HepG2 (cell line): ENCODE data around the gene TYMP. TPM values are rescaled to one million over a fixed set of nuclear protein-coding genes. Genes with fewer than 3 reads are reported as not detected.

Source experiments
- ATAC-seq: fragments of 200-7000 bp; cut with Tn5 transposase; 3 replicates; pipeline ENCODE4 v1.9.1; 2020; ENCODE audit warnings: mild to moderate bottlenecking, moderate library complexity
- BruUV-seq: library from RNA; stranded (reverse); fragments of 400-500 nt; replicated peaks from 2 replicates; lab custom pipeline; 2021; lab: Mats Ljungman, UMichigan
- CTCF ChIA-PET: fragments of 300-600 bp; formaldehyde crosslinking; extraction: SDS; loops from one replicate; lab custom pipeline; 2021; ENCODE audit warnings: low total read pairs, inconsistent platforms, low intra/inter-chr PET ratio; lab: Yijun Ruan, JAX
- POLR2A ChIA-PET: fragments of 350-600 bp; sonication (Branson Sonifier 250); formaldehyde crosslinking; loops from one replicate; lab custom pipeline; 2020; ENCODE audit warnings: antibody characterized with exemption, inconsistent platforms; lab: Yijun Ruan, JAX
- DNase-seq: peaks from one replicate; pipeline ENCODE4 v3.0.0-alpha.2; 2015; ENCODE audit warnings: low spot score
- FAIRE-seq: peaks from 3 replicates; lab custom pipeline; 2011; peaks lifted over from hg19 to GRCh38; lab: Jason Lieb, UNC
- H2AFZ ChIP-seq: one replicate; pipeline ENCODE4 v1.6.1; 2011; ENCODE audit warnings: low read length, inconsistent platforms
- H3K27ac ChIP-seq: fragments of 300-600 bp; 3 replicates; pipeline ENCODE4 v1.8.0; 2011; ENCODE audit warnings: mixed run types, mild to moderate bottlenecking, mixed read lengths, low read length, inconsistent platforms; ENCODE audit not compliant: insufficient read depth; ENCODE audit errors: extremely low read length
- H3K27me3 ChIP-seq, 2 experiments: fragments of 200-600 bp in 1 of 2; 2 replicates in 1 of 2; 3 replicates in 1 of 2; pipeline versions ENCODE4 v1.6.0 to v1.8.0; 2011; ENCODE audit warnings: low read length in 2 of 2, mild to moderate bottlenecking in 2 of 2, moderate library complexity in 2 of 2, inconsistent platforms in 1 of 2; ENCODE audit not compliant: insufficient read depth in 2 of 2, control insufficient read depth in 1 of 2
- H3K36me3 ChIP-seq, 2 experiments: fragments of 200-600 bp in 1 of 2; replicated peaks in 1 of 2; 2 replicates in 1 of 2; 3 replicates in 1 of 2; pipeline versions ENCODE4 v1.5.1 to v1.8.0; 2011; ENCODE audit warnings: low read length in 2 of 2, inconsistent platforms in 1 of 2; ENCODE audit not compliant: insufficient read depth in 2 of 2, control insufficient read depth in 1 of 2
- H3K4me1 ChIP-seq: 2 replicates; pipeline ENCODE4 v1.5.1; 2012; ENCODE audit warnings: low read length, inconsistent platforms; ENCODE audit not compliant: insufficient read depth
- H3K4me2 ChIP-seq: 2 replicates; pipeline ENCODE4 v1.6.0; 2011; ENCODE audit warnings: low read depth, low read length, inconsistent platforms
- H3K4me3 ChIP-seq, 3 experiments: fragments of 200-600 bp in 1 of 3; sonication (generic), shearing (Covaris generic) in 1 of 3; replicated peaks in 1 of 3; 2 replicates each; pipeline ENCODE4 v1.5.1; 2011 to 2016; ENCODE audit warnings: low read length in 3 of 3, inconsistent platforms in 2 of 3, low read depth in 2 of 3, mild to moderate bottlenecking in 2 of 3, control low read depth in 1 of 3, mixed read lengths in 1 of 3; ENCODE audit not compliant: insufficient read depth in 1 of 3
- H3K79me2 ChIP-seq: one replicate; pipeline ENCODE4 v1.6.1; 2011; ENCODE audit warnings: low read length, inconsistent platforms; ENCODE audit not compliant: insufficient read depth
- H3K9ac ChIP-seq: 2 replicates; pipeline ENCODE4 v1.6.0; 2011; ENCODE audit warnings: mild to moderate bottlenecking, low read depth, low read length, inconsistent platforms; ENCODE audit not compliant: insufficient read depth
- H3K9me3 ChIP-seq: 2 replicates; pipeline ENCODE4 v1.5.1; 2012; ENCODE audit warnings: mild to moderate bottlenecking, low read length
- H4K20me1 ChIP-seq: 2 replicates; pipeline ENCODE4 v1.6.0; 2011; ENCODE audit warnings: inconsistent platforms, mild to moderate bottlenecking, low read length, moderate library complexity; ENCODE audit not compliant: insufficient read depth
- BRD4 ChIP-seq: sonication (generic); formaldehyde crosslinking; IDR thresholded peaks from 2 replicates; pipeline ENCODE4 v1.4.0; 2020; ENCODE audit warnings: missing genetic modification reagents
- GLI4 ChIP-seq: sonication (generic); formaldehyde crosslinking; IDR thresholded peaks from 2 replicates; pipeline ENCODE4 v1.5.1; 2020; ENCODE audit warnings: missing genetic modification reagents, mild to moderate bottlenecking, moderate library complexity, borderline replicate concordance
- HDAC1 ChIP-seq: sonication (generic); formaldehyde crosslinking; IDR thresholded peaks from 2 replicates; pipeline ENCODE4 v1.5.1; 2020; ENCODE audit warnings: mild to moderate bottlenecking, missing genetic modification reagents
- HNF1B ChIP-seq: sonication (generic); formaldehyde crosslinking; IDR thresholded peaks from 2 replicates; pipeline ENCODE4 v1.5.1; 2020; ENCODE audit warnings: mild to moderate bottlenecking, moderate library complexity, missing genetic modification reagents
- NR2F1 ChIP-seq, 2 experiments: fragments of 450-650 bp in 1 of 2; formaldehyde crosslinking in 1 of 2; IDR thresholded peaks; 2 replicates each; pipeline versions ENCODE4 v1.5.0 to v1.6.1; 2016 to 2020; ENCODE audit warnings: mild to moderate bottlenecking in 1 of 2, missing compliant biosample characterization in 1 of 2, missing genetic modification reagents in 1 of 2, moderate library complexity in 1 of 2
- ZNF512 ChIP-seq: sonication (generic); formaldehyde crosslinking; IDR thresholded peaks from 2 replicates; pipeline ENCODE4 v1.4.0; 2020; ENCODE audit warnings: mild to moderate bottlenecking, missing genetic modification reagents
- ZNF556 ChIP-seq: sonication (generic); formaldehyde crosslinking; IDR thresholded peaks from 2 replicates; pipeline ENCODE4 v1.4.0; 2020; ENCODE audit warnings: mild to moderate bottlenecking, missing genetic modification reagents, borderline replicate concordance
- ZNF614 ChIP-seq: IDR thresholded peaks from 2 replicates; pipeline ENCODE4 v1.6.1; 2018; ENCODE audit warnings: missing biosample characterization, missing genetic modification reagents, inconsistent platforms, borderline replicate concordance
- WGBS: methylation state at CpG from one replicate; pipeline ENCODE4 v1.1.6; 2017; ENCODE audit warnings: low lambda C conversion rate; 5-methylcytosine and 5-hydroxymethylcytosine counted together
- in situ Hi-C: cut with HindIII; loops from 2 replicates; pipeline ENCODE4 v1.10.0; 2017; ENCODE audit warnings: low pct_unique_long_range_greater_than_20kb; ENCODE audit not compliant: extremely low pct_ligation_motif_present
- intact Hi-C: fragments of 100-400 bp; cut with micrococcal nuclease; formaldehyde crosslinking; loops from one replicate; pipeline ENCODE4 v1.10.0; 2022; ENCODE audit not compliant: unreplicated experiment
- polyA plus RNA-seq, 8 experiments: library from polyadenylated mRNA; depleted of rRNA in 3 of 8; stranded (reverse) in 7 of 8; unstranded in 1 of 8; fragments of >200 nt; fragmentation: Illumina TruSeq in 4 of 8; extraction: Trizol in 4 of 8; gene quantifications; 2 replicates each; pipeline versions ENCODE4 v1.2.1 to v1.2.3, GENCODE V29; 2011 to 2016; ENCODE audit warnings: low read depth in 4 of 8, missing spikeins in 1 of 8, mixed read lengths in 1 of 8; ENCODE audit not compliant: insufficient read depth in 1 of 8
- total RNA-seq, 5 experiments: library from RNA; depleted of rRNA; stranded (reverse); fragments of >200 nt; fragmentation: Illumina TruSeq; extraction: Trizol; gene quantifications; 2 replicates each; pipeline ENCODE4 v1.2.3, GENCODE V29; 2016; ENCODE audit warnings: low read depth in 1 of 5
- TF ChIP-seq, protein P1 (sequence below): sonication (generic); formaldehyde crosslinking; IDR thresholded peaks from 2 replicates; pipeline ENCODE4 v1.4.0; 2020; ENCODE audit warnings: missing genetic modification reagents, borderline replicate concordance
- TF ChIP-seq, protein P2 (sequence below): sonication (generic); formaldehyde crosslinking; IDR thresholded peaks from 2 replicates; pipeline ENCODE4 v1.9.0; 2022; ENCODE audit warnings: missing genetic modification reagents, mild to moderate bottlenecking, borderline replicate concordance
- TF ChIP-seq, protein P3 (sequence below): sonication (generic); formaldehyde crosslinking; IDR thresholded peaks from 2 replicates; pipeline ENCODE4 v1.5.1; 2020; ENCODE audit warnings: mild to moderate bottlenecking, missing genetic modification reagents, moderate library complexity

Gene TYMP
- total and polyA plus RNA-seq, 2 of the 13 experiments (the other 11 are each of a cell fraction or from before 2014, with no cell fraction given), result 3.9 to 4.3 TPM

DNA sequence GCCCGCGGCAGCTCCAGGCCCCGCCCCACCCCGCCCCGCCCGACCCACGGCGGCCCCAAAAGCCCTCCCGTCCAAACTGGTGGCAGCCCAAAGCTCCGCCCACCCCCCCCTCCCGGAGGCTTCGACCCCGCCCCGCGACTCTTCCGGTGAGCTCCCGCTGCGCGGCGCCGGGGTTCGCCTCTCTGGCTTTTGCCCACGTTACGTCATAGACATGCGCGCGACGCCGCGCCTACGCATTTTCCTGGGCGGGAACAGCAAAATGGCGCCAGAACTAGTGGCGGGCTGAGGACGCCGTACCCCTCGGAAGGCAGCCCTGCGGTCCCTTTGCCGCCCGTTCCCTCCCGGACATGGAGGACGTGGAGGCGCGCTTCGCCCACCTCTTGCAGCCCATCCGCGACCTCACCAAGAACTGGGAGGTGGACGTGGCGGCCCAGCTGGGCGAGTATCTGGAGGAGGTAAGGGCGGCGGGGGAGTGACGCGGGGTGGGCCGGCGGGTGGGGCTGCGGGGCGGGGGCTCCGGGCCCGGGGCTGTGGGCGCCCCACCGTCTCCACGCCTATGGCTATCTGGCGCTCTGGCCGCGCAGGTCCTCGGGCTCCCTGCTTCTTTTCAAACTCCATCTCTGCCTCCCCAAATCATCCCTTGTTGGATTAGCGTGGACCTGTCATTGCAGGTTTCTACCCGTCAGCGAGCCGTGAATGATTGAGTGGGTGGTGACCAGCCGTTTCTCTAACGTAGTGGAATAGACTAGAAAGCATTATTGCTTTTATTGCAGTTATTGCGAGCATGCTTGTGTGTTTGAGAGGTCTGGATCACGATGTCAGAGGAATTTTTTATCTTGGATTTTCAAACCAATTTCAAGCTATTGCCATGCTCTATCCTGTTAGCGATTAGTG is 21.6 kb downstream of the TYMP start, which contains the start of gene NCAPH2 (continued):
- TF ChIP-seq ZNF512, result no peak

DNA sequence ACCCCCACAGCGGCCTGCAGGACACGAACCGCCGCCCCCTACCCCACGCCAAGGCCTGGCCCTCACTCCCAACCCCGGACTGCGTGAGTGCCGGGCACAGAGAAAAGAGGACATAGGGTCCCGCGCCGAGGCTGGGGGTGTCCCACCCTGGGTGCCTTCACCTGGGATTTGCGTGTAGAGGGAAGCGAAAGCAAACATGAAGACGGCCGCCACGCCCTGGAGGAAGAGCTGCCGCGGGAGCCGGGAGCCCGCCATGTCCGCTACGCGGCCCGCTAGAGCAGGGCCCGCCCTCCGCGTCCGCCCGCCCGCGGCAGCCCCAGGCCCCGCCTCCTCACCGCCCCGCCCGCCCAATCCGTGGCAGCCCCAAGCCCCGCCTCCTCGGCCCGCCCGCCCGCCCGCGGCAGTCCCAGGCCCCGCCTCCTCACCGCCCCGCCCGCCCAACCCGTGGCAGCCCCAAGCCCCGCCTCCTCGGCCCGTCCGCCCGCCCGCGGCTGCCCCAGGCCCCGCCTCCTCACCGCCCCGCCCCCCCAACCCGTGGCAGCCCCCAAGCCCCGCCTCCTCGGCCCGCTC is 22.3 kb downstream of the TYMP start, which contains the start of gene LMF2:
Gene LMF2, minus strand, starts transcription at position 282 of the 570 bp plus-strand sequence. Its CDS starts 27 bp downstream, at position 255.
- Histone ChIP-seq H2AFZ (no peak within 1 kb of the TSS), H3K4me1 (peaks cover 19% of the 10 kb centered on the region), H3K9ac (peak within 1 kb of the TSS; percentile 90), H3K27ac (peak within 1 kb of the TSS; percentile 87), H3K27me3 (no peaks in the 10 kb centered on the region; a peak in 1 of 5 replicates), H4K20me1 (no peaks in the 10 kb centered on the region), H3K9me3 (no peaks in the 10 kb centered on the region), H3K4me3 (peak within 1 kb of the TSS; percentile 90 to 99 (median 93)), H3K4me2 (peak within 1 kb of the TSS; percentile 92), H3K36me3 (peaks cover 2 to 12% of the 10 kb centered on the region in 2 experiments; a peak in 1 of 5 replicates), H3K79me2 (peaks cover 37% of the 10 kb centered on the region)
- peak; percentile 84 for ATAC-seq
- WGBS, result 8% methylated on average over 10 of the region's 62 CpGs
- peak; percentile 56 for DNase-seq
- ChIA-PET CTCF (no interaction called here), POLR2A (interaction anchor here (0.7 to 3.9 kb wide), 23 partner anchors 9 to 540 kb away, joined by 3 to 97 read pairs (median 4); partner anchors contain the start of genes ADM2, CHKB, HDAC10 and KLHDC7B)
- in situ Hi-C loops, result no loop called here
- BruUV-seq, result no TSS peak
- intact Hi-C loops, result no loop called here
- FAIRE-seq, result no peak
- TF ChIP-seq, protein P1, sequence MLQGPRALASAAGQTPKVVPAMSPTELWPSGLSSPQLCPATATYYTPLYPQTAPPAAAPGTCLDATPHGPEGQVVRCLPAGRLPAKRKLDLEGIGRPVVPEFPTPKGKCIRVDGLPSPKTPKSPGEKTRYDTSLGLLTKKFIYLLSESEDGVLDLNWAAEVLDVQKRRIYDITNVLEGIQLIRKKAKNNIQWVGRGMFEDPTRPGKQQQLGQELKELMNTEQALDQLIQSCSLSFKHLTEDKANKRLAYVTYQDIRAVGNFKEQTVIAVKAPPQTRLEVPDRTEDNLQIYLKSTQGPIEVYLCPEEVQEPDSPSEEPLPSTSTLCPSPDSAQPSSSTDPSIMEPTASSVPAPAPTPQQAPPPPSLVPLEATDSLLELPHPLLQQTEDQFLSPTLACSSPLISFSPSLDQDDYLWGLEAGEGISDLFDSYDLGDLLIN (CRISPR knock-in tag), result peak; percentile 67; the same call in 1 of the 2 replicates
- TF ChIP-seq HNF1B (CRISPR knock-in tag) (no peak), NR2F1 (CRISPR knock-in tag; IDR thresholded peaks at IDR 0.05) (no peak), ZNF556 (CRISPR knock-in tag) (peak; percentile 64; the same call in 1 of the 2 replicates), HDAC1 (peak; percentile 56), BRD4 (CRISPR knock-in tag) (peak; percentile 37; the same call in 1 of the 2 replicates), GLI4 (CRISPR knock-in tag) (no peak), ZNF614 (CRISPR knock-in tag) (no peak)
- TF ChIP-seq, protein P2, sequence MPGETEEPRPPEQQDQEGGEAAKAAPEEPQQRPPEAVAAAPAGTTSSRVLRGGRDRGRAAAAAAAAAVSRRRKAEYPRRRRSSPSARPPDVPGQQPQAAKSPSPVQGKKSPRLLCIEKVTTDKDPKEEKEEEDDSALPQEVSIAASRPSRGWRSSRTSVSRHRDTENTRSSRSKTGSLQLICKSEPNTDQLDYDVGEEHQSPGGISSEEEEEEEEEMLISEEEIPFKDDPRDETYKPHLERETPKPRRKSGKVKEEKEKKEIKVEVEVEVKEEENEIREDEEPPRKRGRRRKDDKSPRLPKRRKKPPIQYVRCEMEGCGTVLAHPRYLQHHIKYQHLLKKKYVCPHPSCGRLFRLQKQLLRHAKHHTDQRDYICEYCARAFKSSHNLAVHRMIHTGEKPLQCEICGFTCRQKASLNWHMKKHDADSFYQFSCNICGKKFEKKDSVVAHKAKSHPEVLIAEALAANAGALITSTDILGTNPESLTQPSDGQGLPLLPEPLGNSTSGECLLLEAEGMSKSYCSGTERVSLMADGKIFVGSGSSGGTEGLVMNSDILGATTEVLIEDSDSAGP (CRISPR knock-in tag), result no peak; the same call in 1 of the 2 replicates
- TF ChIP-seq, protein P3, sequence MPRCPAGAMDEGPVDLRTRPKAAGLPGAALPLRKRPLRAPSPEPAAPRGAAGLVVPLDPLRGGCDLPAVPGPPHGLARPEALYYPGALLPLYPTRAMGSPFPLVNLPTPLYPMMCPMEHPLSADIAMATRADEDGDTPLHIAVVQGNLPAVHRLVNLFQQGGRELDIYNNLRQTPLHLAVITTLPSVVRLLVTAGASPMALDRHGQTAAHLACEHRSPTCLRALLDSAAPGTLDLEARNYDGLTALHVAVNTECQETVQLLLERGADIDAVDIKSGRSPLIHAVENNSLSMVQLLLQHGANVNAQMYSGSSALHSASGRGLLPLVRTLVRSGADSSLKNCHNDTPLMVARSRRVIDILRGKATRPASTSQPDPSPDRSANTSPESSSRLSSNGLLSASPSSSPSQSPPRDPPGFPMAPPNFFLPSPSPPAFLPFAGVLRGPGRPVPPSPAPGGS (CRISPR knock-in tag), result no peak
